ENCODE results near the gene ADM.
"Not testable (repeated sequence)": the region's sequence is repeated elsewhere in the genome, so short reads cannot be mapped to it uniquely, and the experiment has no call there.

ADM gene, protein sequence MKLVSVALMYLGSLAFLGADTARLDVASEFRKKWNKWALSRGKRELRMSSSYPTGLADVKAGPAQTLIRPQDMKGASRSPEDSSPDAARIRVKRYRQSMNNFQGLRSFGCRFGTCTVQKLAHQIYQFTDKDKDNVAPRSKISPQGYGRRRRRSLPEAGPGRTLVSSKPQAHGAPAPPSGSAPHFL

DNA sequence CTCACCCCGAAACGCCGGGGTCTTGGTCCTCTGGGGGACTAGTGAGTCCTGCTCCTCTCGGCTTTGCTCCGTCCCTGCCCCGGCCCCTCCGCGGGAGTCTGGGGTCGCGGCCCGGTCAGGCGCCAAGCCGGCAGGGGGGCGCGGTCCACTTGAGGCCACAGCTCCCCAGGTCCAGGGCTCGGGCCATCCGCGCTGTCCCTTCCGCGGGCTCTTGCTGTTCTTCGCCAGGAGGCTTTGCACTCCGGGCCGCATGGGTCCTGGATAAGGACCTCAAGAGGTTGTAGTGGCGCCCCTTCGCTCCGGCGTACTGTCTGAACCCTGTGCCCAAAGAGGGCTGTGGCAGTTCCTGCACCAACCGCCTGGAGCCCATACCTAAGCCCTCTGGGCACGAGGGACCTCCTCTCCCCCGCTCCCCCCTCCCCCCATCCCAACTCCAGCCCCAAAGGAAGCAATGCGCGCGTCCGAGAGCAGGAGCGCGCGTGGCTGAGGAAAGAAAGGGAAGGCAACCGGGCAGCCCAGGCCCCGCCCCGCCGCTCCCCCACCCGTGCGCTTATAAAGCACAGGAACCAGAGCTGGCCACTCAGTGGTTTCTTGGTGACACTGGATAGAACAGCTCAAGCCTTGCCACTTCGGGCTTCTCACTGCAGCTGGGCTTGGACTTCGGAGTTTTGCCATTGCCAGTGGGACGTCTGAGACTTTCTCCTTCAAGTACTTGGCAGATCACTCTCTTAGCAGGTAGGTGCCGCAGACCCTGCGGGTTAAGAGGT lies at the start of gene ADM:
ADM (plus strand) TSS at position 579 of the 767 bp plus-strand sequence. CDS start 628 bp downstream, outside the sequence.
- no peak for DNase-seq

GRCh38 chr11:10255388-10256125 lies 49.3 kb upstream of the ADM start:
- no peak for DNase-seq

DNA sequence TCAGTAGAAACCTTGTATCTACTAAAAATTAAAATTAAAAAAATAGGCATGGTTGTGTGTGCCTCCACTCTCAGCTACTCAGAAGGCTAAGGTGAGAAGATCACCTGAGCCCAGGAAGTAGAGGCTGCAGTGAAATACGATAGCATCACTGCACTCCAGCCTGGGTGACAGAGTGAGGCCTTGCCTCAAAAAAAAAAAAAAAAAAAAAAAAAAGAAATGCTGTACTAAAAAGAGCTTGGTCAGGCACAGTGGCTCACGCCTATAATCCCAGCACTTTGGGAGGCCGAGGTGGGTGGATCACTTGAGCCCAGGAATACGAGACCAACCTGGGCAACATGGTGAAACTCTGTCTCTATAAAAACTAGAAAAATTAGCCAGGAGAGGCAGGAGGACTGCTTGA lies 47.4 kb upstream of the ADM start:
- DNase-seq, result no peak

DNA sequence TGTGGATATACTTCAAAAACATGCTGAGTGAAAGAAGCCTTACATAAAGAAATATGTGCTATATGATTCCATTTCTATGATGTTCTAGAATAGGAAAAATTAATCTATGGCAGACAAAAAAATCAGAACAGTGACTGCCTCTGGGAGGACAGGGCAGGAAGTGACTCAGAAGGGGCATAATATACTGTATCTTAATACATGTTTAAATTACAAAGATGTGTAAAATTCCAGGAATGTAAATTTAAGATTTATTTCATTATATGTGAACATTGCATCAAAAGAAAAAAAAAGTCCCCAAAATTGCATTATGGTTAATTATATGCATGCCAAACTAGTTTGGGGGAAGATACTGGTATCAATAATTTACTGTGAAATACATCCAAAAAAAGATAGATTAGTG lies 43.1 kb upstream of the ADM start:
- DNase-seq, result no peak

DNA sequence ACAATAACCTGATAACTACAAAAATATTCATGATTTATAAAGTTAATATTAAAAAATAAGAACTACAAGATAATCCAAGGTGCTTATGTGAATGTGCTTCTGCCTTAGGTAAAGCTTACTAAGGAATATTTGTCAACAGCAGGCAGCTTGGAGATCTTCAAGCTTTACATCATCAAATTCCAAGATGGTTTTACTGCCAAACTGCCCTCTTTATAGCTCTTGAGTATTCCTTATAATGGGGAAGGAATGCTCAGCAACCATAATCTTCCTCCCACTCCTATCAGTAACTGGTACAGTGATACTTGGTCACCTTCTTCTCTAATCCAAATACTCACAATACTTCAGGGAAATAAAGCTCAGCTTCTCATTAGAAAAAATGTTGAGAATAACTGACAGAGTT lies 40.9 kb upstream of the ADM start:
- no peak for DNase-seq

DNA sequence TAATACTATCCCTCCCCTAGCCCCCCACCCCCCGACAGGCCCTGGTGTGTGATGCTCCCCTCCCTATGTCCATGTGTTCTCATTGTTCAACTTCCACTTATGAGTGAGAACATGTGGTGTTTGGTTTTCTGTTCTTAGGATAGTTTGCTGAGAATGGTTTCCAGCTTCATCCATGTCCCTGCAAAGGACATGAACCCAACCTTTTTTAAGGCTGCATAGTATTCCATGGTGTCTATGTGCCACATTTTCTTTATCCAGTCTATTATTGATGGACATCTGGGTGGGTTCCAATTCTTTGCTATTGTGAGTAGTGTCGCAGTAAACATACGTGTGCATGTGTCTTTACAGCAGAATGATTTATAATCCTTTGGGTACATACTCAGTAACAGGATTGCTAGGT lies 40.2 kb upstream of the ADM start:
- DNase-seq, result not testable (repeated sequence)

- DNase-seq, result no peak
These were observed 38.9 kb upstream of the ADM start for GRCh38 chr11:10265936-10266335.

- no peak for DNase-seq
These were observed 37.1 kb upstream of the ADM start for GRCh38 chr11:10267821-10268220.

GRCh38 chr11:10268746-10269488 lies 36.0 kb upstream of the ADM start:
- DNase-seq, result no peak

GRCh38 chr11:10272132-10272531 lies 32.7 kb upstream of the ADM start:
- DNase-seq, result no peak

GRCh38 chr11:10273738-10274137 lies 31.1 kb upstream of the ADM start:
- DNase-seq, result no peak

- DNase-seq, result no peak
These were observed 30.1 kb upstream of the ADM start for GRCh38 chr11:10274726-10275125.

- no peak for DNase-seq
These were observed 29.2 kb upstream of the ADM start for GRCh38 chr11:10275714-10276113.

GRCh38 chr11:10282117-10282516 lies 22.8 kb upstream of the ADM start:
- DNase-seq, result no peak

- DNase-seq, result no peak
These were observed 20.9 kb upstream of the ADM start for GRCh38 chr11:10283991-10284390.

DNA sequence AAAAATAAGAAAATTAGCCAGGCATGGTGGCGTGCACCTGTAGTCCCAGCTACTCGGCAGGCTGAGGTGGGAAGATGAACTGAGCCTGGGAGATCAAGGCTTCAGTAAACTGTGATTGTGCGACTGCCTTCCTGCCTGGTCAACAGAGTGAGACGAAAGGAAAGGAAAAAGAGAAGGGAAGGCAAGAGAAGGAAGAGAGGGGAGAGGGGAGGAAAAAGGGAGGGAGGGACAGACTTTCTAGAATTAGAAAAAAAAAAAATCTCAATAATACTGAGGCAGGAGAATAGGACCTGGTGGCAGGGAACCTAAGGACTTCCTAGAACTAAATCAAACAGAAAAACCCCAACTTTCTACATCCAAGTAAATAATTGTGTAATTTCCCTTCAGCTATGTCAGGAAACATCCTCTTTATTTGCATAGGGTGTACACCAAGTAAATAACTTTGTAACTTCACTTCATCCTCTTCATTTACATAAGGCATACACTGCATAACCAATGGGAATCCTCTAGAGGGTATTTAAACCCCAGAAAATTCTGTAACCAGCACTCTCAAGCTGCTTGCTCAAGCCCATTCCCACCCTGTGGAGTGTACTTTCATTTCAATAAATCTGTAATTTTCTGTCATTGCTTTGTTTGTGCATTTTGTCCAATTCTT lies 19.6 kb upstream of the ADM start:
- no peak for DNase-seq

- no peak for DNase-seq
These were observed 17.7 kb upstream of the ADM start for GRCh38 chr11:10287140-10287539.

DNA sequence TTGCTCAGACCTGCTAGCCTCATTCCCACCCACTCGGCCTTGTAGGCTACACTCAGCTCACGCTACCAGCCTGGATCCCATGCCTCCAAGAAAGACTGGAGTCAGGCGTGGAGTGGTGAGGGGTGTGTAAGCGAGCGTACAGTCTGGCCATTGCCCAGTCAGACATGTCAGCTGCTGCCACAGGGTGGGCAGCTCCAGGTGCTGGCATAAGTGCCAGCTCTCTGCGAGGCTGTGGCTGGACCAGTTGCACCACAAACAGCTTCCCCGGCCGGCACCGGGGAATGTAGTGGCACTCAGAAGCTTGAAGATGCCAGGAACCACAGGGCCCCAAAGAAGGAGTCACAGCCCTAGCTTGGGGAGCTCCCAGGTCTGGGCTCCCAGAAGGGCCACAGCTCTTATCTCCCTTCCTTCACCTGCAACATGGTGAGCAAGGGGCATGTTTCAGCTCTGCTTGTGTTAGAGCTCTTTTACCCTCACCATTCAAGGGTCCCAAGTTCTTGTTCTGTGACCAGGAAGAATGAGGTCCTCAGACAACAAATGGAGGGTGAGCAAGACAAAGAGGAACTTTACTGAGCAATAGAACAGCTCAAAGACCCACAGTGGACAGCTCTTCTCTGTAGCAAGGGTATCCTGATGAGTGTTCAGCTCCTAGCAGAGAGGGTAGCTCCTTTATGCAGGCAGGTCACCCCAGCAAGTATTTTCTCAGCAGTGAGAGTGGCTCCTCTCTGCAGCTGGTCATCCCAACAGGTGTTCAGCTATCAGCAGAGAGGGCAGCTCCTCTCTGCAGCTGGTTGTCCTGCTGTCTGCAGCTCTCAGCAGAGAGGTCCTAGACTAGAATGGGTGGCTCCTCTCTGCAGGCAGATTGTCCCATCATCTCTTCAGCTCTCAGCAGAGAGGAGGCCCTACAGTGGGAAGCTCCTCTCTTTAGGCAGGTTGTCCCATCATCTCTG lies 16.8 kb upstream of the ADM start:
- no peak for DNase-seq

DNA sequence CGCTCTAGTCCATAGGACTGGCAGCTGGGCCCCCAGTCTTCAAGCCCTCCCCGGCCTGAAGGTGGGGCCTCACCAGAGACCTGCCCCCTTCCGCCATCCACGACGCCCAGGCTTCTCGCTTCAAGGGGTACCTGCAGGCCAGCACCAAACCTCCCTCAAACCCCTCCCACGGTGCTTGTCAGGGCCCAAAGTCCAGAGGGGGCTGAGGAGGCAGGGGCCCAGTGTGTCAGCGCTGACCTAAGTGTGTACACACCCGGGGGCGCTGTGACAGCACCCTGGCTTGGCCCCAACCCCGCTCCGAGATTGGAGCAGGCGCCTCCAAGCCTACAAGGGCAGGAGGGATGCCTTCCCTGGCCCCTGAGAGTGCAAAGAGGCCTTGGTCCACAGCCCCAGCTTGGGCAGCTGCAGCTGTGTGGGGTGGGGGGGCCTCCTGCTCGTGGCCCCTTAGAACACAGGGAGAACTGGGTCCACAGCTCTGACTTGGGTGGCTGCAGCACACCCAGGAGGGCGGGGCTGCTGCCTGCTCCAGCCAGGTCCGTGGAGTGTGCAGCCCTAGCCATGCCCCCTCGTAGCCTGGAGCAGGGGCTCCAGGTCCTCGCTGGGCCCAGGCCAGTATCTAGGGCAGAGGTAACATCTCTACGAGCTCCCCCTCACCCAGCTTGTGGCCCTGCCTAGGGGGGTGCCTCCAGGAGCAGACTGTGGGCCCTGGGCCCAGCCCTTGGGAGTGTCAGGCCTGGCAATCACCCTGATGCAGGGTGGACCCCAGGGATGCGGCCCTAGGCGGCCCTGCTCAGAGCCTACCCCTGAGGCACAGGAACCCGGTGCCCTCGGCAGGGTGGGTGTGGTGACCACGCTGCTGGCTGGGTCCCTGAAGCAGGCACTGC lies 15.8 kb upstream of the ADM start:
- DNase-seq, result no peak

GRCh38 chr11:10289765-10290380 lies 15.0 kb upstream of the ADM start:
- DNase-seq, result no peak
